Endothelial cell of umbilical vein (primary cell): ENCODE data around the gene TNKS2. TPM values are rescaled to one million over a fixed set of nuclear protein-coding genes. Genes with fewer than 3 reads are reported as not detected.

Source experiments
- BruUV-seq: library from RNA; stranded (reverse); fragments of 400-500 nt; replicated peaks from 2 replicates; lab custom pipeline; 2021; lab: Mats Ljungman, UMichigan
- CTCF ChIA-PET: fragments of 300-600, 350-600 bp; sonication (Branson Sonifier 250); formaldehyde crosslinking; loops from one replicate; lab custom pipeline; 2021; ENCODE audit warnings: antibody characterized with exemption, inconsistent platforms; lab: Charles Lee
- POLR2A ChIA-PET: fragments of 300-600, 350-600 bp; sonication (Branson Sonifier 250); formaldehyde crosslinking; loops from one replicate; lab custom pipeline; 2021; ENCODE audit warnings: antibody characterized with exemption, inconsistent platforms; lab: Charles Lee
- DNase-seq: peaks from one replicate; pipeline ENCODE4 v3.0.0-alpha.2; 2011; ENCODE audit warnings: low read depth, low spot score
- FAIRE-seq: peaks from 2 replicates; lab custom pipeline; 2011; peaks lifted over from hg19 to GRCh38; lab: Jason Lieb, UNC
- H2AFZ ChIP-seq: 2 replicates; pipeline ENCODE4 v1.6.0; 2012; ENCODE audit warnings: low read depth, low read length, control low read depth, inconsistent platforms
- H3K27ac ChIP-seq: 2 replicates; pipeline ENCODE4 v1.5.1; 2011; ENCODE audit warnings: low read depth, mild to moderate bottlenecking, control low read depth, low read length, moderate library complexity; ENCODE audit not compliant: insufficient read depth
- H3K27me3 ChIP-seq, 2 experiments: 2 replicates each; pipeline versions ENCODE4 v1.6.0 to v1.6.1; 2011; ENCODE audit warnings: low read length in 2 of 2, mixed read lengths in 1 of 2; ENCODE audit not compliant: control insufficient read depth in 2 of 2, insufficient read depth in 2 of 2
- H3K36me3 ChIP-seq, 2 experiments: 2 replicates in 1 of 2; 3 replicates in 1 of 2; pipeline ENCODE4 v1.5.1; 2011; ENCODE audit warnings: low read length in 2 of 2, mild to moderate bottlenecking in 1 of 2, moderate library complexity in 1 of 2; ENCODE audit not compliant: control insufficient read depth in 2 of 2, insufficient read depth in 2 of 2; ENCODE audit errors: extremely low read depth in 1 of 2
- H3K4me1 ChIP-seq: 3 replicates; pipeline ENCODE4 v1.5.1; 2011; ENCODE audit warnings: mild to moderate bottlenecking, low read length; ENCODE audit not compliant: control insufficient read depth, insufficient read depth; ENCODE audit errors: extremely low read depth
- H3K4me2 ChIP-seq: 2 replicates; pipeline ENCODE4 v1.6.1; 2011; ENCODE audit warnings: low read length, control low read depth, mixed read lengths; ENCODE audit not compliant: insufficient read depth
- H3K4me3 ChIP-seq, 3 experiments: fragments of 200-600 bp in 1 of 3; sonication (generic), shearing (Covaris generic) in 1 of 3; replicated peaks in 1 of 3; 2 replicates each; pipeline ENCODE4 v1.5.1; 2011 to 2016; ENCODE audit warnings: control low read depth in 3 of 3, low read length in 3 of 3, mild to moderate bottlenecking in 2 of 3, inconsistent platforms in 1 of 3, low read depth in 1 of 3, moderate library complexity in 1 of 3; ENCODE audit not compliant: insufficient read depth in 1 of 3
- H3K79me2 ChIP-seq: 2 replicates; pipeline ENCODE4 v1.6.0; 2012; ENCODE audit warnings: low read length, inconsistent platforms; ENCODE audit not compliant: control insufficient read depth, insufficient read depth
- H3K9ac ChIP-seq: replicated peaks from 2 replicates; pipeline ENCODE3; 2011; ENCODE audit warnings: low read length, control low read depth; ENCODE audit not compliant: insufficient read depth; ENCODE audit errors: extremely low read depth
- H3K9me1 ChIP-seq: replicated peaks from 3 replicates; pipeline ENCODE4 v1.6.0; 2011; ENCODE audit warnings: mild to moderate bottlenecking, low read length; ENCODE audit not compliant: control insufficient read depth, insufficient read depth; ENCODE audit errors: extremely low read depth
- H3K9me3 ChIP-seq: replicated peaks from 2 replicates; pipeline ENCODE4 v1.5.1; 2012; ENCODE audit warnings: low read length, inconsistent platforms; ENCODE audit not compliant: control insufficient read depth, insufficient read depth
- H4K20me1 ChIP-seq: replicated peaks from 2 replicates; pipeline ENCODE3; 2011; ENCODE audit warnings: mild to moderate bottlenecking, low read length; ENCODE audit not compliant: control insufficient read depth, insufficient read depth; ENCODE audit errors: extremely low read depth
- CTCF ChIP-seq, 2 donors: IDR thresholded peaks; 1 replicate in 1 of 2; 2 replicates in 1 of 2; pipeline ENCODE4 v1.5.1; 2011; ENCODE audit warnings: low read length in 2 of 2, mild to moderate bottlenecking in 2 of 2, moderate library complexity in 2 of 2, control low read depth in 1 of 2, inconsistent platforms in 1 of 2, low read depth in 1 of 2; ENCODE audit not compliant: insufficient read depth in 1 of 2; ENCODE audit errors: extremely low read depth in 1 of 2
- EZH2 ChIP-seq: IDR thresholded peaks from 2 replicates; pipeline ENCODE4 v1.6.1; 2012; ENCODE audit warnings: borderline replicate concordance, low read depth, mild to moderate bottlenecking, moderate library complexity, low read length, inconsistent platforms; ENCODE audit not compliant: severe bottlenecking
- FOS ChIP-seq: IDR thresholded peaks from 2 replicates; pipeline ENCODE4 v1.6.1; 2011; ENCODE audit warnings: mild to moderate bottlenecking, low read length, moderate library complexity, borderline replicate concordance; ENCODE audit not compliant: insufficient read depth
- GATA2 ChIP-seq: IDR thresholded peaks from 2 replicates; pipeline ENCODE4 v1.7.0; 2011; ENCODE audit warnings: low read depth, mild to moderate bottlenecking, moderate library complexity, mixed read lengths, low read length; ENCODE audit not compliant: insufficient read length, insufficient read depth
- JUN ChIP-seq: IDR thresholded peaks from 2 replicates; pipeline ENCODE4 v1.6.1; 2011; ENCODE audit warnings: borderline replicate concordance, low read depth; ENCODE audit not compliant: insufficient read length, insufficient read depth
- MAX ChIP-seq: IDR thresholded peaks from 2 replicates; pipeline ENCODE4 v1.6.1; 2011; ENCODE audit not compliant: insufficient read depth, insufficient read length
- MYC ChIP-seq: IDR thresholded peaks from one replicate; pipeline ENCODE4 v1.6.1; 2011; ENCODE audit warnings: mild to moderate bottlenecking, low read depth, low read length
- POLR2A ChIP-seq: IDR thresholded peaks from 2 replicates; pipeline ENCODE4 v1.6.1; 2012; ENCODE audit warnings: low read depth, mild to moderate bottlenecking, control low read depth, low read length
- POLR2AphosphoS5 ChIP-seq: IDR thresholded peaks from 2 replicates; pipeline ENCODE4 v1.6.1; 2012; ENCODE audit warnings: low read depth, mild to moderate bottlenecking, control low read depth, low read length, moderate library complexity; ENCODE audit not compliant: insufficient read depth
- dilution Hi-C: fragments of 300-500 bp; cut with MboI; formaldehyde crosslinking; loops from one replicate; pipeline ENCODE4 v1.15.0; 2019; ENCODE audit warnings: low sequenced_read_pairs; ENCODE audit not compliant: extremely low pct_ligation_motif_present
- intact Hi-C: fragments of 100-400 bp; cut with micrococcal nuclease; formaldehyde crosslinking; loops from one replicate; pipeline ENCODE4 v1.10.0; 2022
- polyA plus RNA-seq, 4 experiments: library from polyadenylated mRNA; depleted of rRNA in 3 of 4; stranded (reverse) in 3 of 4; unstranded in 1 of 4; fragments of >200 nt; gene quantifications; 2 replicates each; pipeline versions ENCODE4 v1.2.1 to v1.2.3, GENCODE V29; 2011 to 2012; ENCODE audit warnings: missing spikeins in 1 of 4
- total RNA-seq: library from RNA; stranded (reverse); gene quantifications from 2 replicates; pipeline ENCODE4 v1.2.3, GENCODE V29; 2021

Gene TNKS2
- total and polyA plus RNA-seq, 2 donors (not counting 3 experiments of a cell fraction or from before 2014, with no cell fraction given), result 13.6 to 34.0 TPM

- H3K9ac ChIP-seq, result no peak overlapping the region
- no peaks in the 10 kb centered on the region for H3K4me1 ChIP-seq
- BruUV-seq, result no TSS peak
- no peak overlapping the region for H3K4me3 ChIP-seq
- ChIA-PET POLR2A (no interaction called here), CTCF (no interaction called here)
- no peaks in the 10 kb centered on the region for H3K9me3 ChIP-seq
- H3K4me2 ChIP-seq, result no peak overlapping the region
- intact Hi-C loops, result no loop called here
- TF ChIP-seq MAX (no peak), CTCF (IDR thresholded peaks at IDR 0.05; ENCODE audit: extremely low read depth in 1 of 2, insufficient read depth in 1 of 2, low read depth in 1 of 2, low read length in 2 of 2) (no peak), MYC (no peak), GATA2 (no peak), FOS (no peak), POLR2A (no peak), POLR2AphosphoS5 (no peak), EZH2 (no peak), JUN (no peak)
- H3K36me3 ChIP-seq, result peaks cover 15 to 22% of the 10 kb centered on the region in 2 experiments
- no peaks in the 10 kb centered on the region for H3K27me3 ChIP-seq
- H2AFZ ChIP-seq, result no peak overlapping the region
- dilution Hi-C loops, result no loop called here
- H3K9me1 ChIP-seq, result no peaks in the 10 kb centered on the region
- no peak overlapping the region for H3K27ac ChIP-seq
- DNase-seq (no peak), FAIRE-seq (no peak)
- no peaks in the 10 kb centered on the region for H4K20me1 ChIP-seq
- H3K79me2 ChIP-seq, result no peaks in the 10 kb centered on the region
These were observed 40.0 kb downstream of the TNKS2 start for GRCh38 chr10:91838199-91838598.
